HG02759 (cell line): ENCODE results near the gene MTHFD2.
"Not testable (repeated sequence)": the region's sequence is repeated elsewhere in the genome, so short reads cannot be mapped to it uniquely, and the experiment has no call there.

Source experiments
- ATAC-seq: cut with Tn5 transposase; IDR thresholded peaks from one replicate; pipeline ENCODE4 v1.9.1; 2021; ENCODE audit warnings: mild to moderate bottlenecking, moderate library complexity; ENCODE audit not compliant: unreplicated experiment

Gene MTHFD2

GRCh38 chr2:74226648-74227213 is 28.3 kb downstream of the MTHFD2 start:
- ATAC-seq: no peak

DNA sequence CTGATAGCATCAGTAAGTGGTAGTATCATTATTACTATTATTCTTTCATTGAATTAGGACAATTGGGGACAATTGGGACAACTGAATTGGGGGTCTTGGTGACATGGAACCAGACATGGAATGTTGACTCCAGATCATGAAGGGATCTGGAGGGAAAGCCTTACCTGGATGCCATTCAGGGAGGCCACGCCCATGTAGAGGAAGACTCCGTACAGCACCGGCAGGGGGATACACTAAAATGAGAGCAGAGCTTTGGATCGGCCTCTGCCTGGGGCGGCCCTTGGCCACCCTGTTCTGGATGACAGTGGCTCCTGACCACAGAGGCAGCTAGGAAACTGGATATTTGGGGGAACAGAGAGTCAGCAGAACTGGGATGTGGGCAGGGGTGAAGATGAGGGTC is 29.2 kb downstream of the MTHFD2 start:
- no peak for ATAC-seq

- no peak for ATAC-seq
Observed at GRCh38 chr2:74228772-74229171, 30.4 kb downstream of the MTHFD2 start.

GRCh38 chr2:74229865-74230264 is 31.4 kb downstream of the MTHFD2 start:
- ATAC-seq: not testable (repeated sequence)

DNA sequence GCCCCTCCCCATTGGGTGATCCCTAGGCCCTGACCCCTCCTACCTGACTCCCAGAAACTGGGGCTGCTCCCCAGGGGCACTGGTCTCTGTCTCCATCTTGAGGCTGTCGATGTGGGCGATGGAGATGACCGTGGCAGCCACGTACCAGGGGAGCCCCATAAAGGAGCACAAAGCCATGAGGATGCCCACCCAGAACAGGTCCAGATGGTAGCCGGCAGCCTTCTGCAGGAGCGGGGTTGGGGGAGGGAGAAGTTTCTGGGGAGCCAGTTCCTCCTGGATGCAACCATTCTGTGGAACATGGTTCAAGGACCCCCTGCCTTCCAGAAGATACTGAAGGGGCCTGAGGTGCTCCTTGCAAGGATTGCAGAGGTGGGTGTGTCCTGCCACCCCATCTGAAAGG is 34.0 kb downstream of the MTHFD2 start:
- ATAC-seq: no peak

DNA sequence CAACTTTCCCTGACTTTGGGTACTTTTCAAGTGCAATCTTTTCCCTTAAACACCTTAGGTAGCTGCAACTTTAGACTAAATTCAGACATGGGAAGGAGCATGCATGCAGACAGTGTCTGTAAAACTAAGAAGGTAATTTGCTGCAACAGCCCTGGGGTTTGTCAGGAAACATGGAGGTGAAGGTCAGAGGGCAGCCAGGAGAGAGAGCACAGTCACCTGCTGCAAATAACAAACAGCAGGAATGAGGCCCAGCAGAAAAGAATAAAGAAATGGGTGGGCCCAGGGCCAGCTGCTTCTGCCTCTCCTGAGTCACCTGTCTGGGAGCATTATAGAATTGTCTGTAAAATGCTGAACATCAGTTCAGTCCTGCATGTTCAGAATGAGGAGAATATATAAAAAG is 35.2 kb downstream of the MTHFD2 start:
- ATAC-seq: no peak

DNA sequence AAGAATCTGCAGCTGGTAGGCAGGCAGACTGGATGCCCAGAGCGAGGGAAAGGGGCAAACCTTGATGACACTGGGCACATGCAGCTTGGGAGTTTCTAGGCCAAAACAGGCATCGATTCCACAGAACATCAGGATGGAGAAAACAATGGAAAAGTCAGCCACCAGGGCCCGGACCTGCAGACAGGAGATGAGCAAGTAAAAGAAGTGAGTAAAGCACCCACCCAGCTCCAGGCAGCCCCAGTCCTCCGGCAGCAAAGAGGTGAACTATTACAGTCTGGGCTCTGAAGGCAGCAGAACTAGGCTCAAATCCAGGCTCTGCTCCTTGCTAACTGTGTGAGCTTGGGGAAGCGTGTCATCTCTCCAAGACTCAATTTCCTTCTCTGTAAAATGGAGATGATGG is 36.6 kb downstream of the MTHFD2 start:
- no peak for ATAC-seq

GRCh38 chr2:74238879-74239278 is 40.5 kb downstream of the MTHFD2 start:
- no peak for ATAC-seq

GRCh38 chr2:74239346-74239745 is 40.9 kb downstream of the MTHFD2 start:
- ATAC-seq: no peak

GRCh38 chr2:74242354-74243071 is 44.1 kb downstream of the MTHFD2 start:
- ATAC-seq: no peak

- no peak for ATAC-seq
Observed at GRCh38 chr2:74244286-74244685, 45.9 kb downstream of the MTHFD2 start.

DNA sequence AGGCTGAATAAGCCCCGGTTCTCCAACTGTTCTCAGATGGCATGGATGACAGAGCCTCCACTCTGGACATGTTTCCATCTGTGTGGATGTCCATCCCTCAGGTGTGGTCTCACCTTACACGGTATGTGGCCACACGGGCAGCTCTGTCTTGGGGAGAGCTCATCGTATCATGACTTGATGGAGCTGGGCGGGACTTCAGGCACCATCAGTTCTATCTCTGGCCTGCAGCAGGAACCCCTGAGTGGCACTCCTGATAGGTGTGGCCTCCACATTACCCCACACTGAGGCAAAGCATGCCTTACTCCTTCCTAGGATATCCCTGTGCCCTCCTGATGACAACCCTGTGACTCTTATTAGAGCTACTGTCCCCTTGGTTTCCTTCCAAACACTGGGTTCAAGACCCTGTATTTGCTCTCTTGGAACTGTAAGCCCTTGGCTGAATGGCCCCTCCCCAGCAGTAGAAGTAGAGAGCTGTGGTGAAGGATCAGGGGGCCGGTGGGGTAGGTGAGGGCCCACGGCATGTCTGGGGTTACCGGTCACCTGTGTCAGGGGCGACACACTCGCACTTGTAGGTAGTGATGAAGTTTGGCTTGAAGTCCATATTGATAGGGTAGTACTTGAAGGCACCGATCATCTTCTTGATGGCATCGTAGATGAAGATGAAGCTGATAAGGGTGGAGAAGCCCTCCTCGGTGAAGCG is 48.2 kb downstream of the MTHFD2 start:
- ATAC-seq: no peak

GRCh38 chr2:74249406-74250122 is 51.1 kb downstream of the MTHFD2 start:
- no peak for ATAC-seq

- no peak for ATAC-seq
Observed at GRCh38 chr2:74250189-74250631, 51.8 kb downstream of the MTHFD2 start.

GRCh38 chr2:74252036-74252435 is 53.6 kb downstream of the MTHFD2 start:
- ATAC-seq: no peak

- ATAC-seq: no peak
Observed at GRCh38 chr2:74252862-74253261, 54.4 kb downstream of the MTHFD2 start.

GRCh38 chr2:74253306-74253970 is 55.0 kb downstream of the MTHFD2 start:
- no peak for ATAC-seq

- no peak for ATAC-seq
Observed at GRCh38 chr2:74253971-74254310, 55.5 kb downstream of the MTHFD2 start.

DNA sequence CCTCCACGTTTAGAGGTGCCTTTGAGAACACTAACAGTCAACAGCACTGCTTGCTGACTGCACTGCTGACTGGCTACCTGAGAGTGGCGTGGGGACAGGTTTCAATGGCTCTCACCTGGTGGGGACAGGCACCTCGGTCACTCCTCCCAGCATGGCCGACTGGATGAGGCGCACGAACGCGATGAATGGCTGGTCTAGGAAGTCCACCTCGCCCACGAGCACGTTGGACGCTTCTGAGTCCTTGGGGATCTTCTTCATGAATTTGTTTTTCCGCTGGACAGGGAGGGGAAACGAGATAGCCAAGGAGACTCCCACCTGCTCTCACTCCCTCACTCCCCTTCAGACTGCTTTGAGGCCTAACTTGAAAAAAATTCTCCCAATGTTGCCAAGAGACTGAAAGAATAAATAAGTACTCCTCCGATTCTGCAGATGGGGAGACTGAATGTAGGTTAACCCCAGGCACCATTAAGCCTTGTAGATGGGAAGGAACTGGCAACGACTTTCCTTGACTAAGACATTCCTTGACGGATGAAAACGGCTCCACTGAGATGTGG is 57.3 kb downstream of the MTHFD2 start:
- ATAC-seq: no peak

GRCh38 chr2:74259191-74259590 is 60.8 kb downstream of the MTHFD2 start:
- no peak for ATAC-seq

- no peak for ATAC-seq
Observed at GRCh38 chr2:74259733-74260132, 61.3 kb downstream of the MTHFD2 start.
